HT-29 (cell line): Measurements from ENCODE around the gene MOB1A. TPM values are rescaled to one million over a fixed set of nuclear protein-coding genes. Genes with fewer than 3 reads are reported as not detected.
"Not testable (repeated sequence)": the region's sequence is repeated elsewhere in the genome, so short reads cannot be mapped to it uniquely, and the experiment has no call there.

ENCODE experiments used
- DNase-seq: peaks from one replicate; pipeline ENCODE4 v3.0.0-alpha.2; 2015; ENCODE audit warnings: low spot score
- total RNA-seq: library from RNA; depleted of rRNA; stranded (reverse); fragments of >200 nt; shearing (Covaris generic); gene quantifications from 2 replicates; pipeline ENCODE4 v1.2.3, GENCODE V29; 2014; rRNA removed

MOB1A gene
- 31.4 and 38.9 TPM in 2 replicates for total RNA-seq

- peak; percentile 99 for DNase-seq
Measured at GRCh38 chr2:74178211-74179062, at the start of gene MOB1A. Gene MOB1A, minus strand, starts transcription at chr2:74178879. Its CDS starts 205 bp downstream, at chr2:74178674.

- no peak for DNase-seq
Measured at GRCh38 chr2:74227646-74228045, 49.0 kb upstream of the MOB1A start.

DNA sequence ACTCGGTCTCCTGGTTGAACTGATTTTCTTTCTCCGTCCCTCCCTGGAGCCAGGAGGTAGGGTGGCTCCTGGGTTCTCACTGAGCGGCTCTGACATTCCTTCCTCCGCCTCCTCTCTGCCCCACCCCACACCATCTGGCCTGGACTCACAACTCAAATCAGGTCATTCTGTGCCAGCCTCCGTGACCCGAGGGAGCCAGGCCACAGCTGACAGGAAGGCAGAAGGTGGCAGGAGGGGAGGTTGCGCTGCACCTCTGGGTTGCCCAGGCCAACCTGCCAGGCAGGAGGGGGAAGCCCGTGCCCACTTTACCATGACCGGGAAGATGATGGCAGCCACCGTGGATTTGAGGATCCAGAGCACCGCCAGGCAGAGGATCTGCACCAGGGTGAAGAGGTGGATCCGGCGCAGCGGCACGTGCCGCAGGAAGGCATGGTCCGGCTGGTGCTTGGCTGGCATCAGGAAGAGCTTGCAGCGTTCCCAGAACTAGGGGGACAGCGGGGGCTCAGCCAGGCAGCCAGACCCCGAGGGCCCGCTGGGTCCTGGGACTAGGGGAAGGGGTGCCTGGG, 48.1 kb upstream of the MOB1A start:
- peak; percentile 84 for DNase-seq

DNA sequence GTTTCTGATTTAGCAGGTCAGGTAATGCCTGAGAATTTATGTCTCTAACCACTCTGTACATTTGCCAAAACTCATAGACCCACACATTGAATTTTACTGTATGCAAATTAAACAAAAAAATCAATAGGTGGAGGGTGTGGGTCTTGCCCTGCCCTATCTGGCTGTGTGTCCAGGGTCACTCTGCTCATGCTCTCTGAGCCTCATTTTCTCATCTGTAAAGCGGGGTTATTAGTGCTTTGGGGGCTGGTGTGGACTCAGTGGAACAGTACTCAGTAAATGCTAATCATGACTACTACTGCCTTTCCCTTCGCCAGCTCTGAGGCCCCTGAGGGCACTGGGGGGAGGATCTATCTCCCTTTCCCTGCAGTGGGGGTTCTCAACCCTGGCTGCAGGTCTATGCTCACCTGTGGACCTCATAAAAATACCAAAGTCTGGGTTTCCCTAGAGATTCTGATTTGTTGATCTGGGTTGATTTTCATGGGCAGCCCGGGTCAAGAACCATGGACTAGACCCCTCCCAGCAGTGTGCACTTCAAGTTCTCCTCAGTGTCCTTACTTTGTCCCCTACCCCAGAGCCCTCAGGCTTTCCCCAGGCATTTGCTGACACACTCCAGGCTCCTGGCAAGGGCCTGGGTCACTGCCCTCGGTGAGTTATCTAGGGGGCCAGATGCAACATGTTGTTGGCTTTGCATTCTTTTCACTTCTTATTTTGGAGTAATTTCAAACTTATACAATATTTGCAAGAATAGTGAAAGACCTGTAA, 47.2 kb upstream of the MOB1A start:
- DNase-seq, result peak; percentile 15

GRCh38 chr2:74223941-74224770, 45.5 kb upstream of the MOB1A start:
- DNase-seq, result no peak

DNA sequence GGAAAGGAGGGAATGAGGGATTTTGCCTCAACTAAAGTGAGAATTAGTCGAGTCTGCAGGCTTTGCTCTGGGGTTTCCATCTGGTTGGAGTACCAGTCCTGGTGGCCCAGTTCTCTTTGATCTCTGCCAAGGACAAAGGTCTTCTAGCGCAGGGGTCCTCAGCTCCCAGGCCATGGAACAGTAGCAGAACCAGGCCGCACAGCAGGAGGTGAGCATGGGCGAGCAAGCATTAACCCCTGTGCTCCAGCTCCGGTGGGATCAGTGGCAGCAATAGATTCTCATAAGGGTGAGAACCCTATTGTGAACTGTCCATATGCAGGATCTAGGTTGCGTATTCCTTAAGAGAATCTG, 43.6 kb upstream of the MOB1A start:
- no peak for DNase-seq

GRCh38 chr2:74221604-74222299, 43.1 kb upstream of the MOB1A start:
- no peak for DNase-seq

DNA sequence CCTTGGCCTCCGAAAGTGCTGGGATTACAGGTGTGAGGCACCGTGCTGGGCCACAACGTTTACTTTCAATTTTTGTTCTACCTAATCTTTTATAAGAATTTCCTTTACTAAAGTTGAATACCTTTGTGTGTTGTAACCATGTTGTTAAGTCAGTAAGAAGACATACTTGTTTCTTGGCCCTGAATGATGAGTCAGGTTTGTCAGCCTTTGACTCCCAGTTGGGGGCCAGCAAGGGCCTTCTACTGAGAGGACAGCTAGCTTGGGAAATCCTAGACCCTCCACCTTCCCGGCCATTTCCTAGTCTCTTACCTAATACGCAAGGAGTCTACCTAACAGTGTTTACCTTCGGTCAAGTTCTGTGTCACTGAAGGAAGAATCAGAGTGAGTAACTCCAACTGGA, 42.4 kb upstream of the MOB1A start:
- DNase-seq, result no peak

GRCh38 chr2:74219846-74220486, 41.3 kb upstream of the MOB1A start:
- no peak for DNase-seq

- no peak for DNase-seq
Measured at GRCh38 chr2:74216642-74217041, 38.0 kb upstream of the MOB1A start.

- DNase-seq, result not testable (repeated sequence)
Measured at GRCh38 chr2:74215771-74216170, 37.1 kb upstream of the MOB1A start.

GRCh38 chr2:74212702-74213410, 34.2 kb upstream of the MOB1A start:
- no peak for DNase-seq

DNA sequence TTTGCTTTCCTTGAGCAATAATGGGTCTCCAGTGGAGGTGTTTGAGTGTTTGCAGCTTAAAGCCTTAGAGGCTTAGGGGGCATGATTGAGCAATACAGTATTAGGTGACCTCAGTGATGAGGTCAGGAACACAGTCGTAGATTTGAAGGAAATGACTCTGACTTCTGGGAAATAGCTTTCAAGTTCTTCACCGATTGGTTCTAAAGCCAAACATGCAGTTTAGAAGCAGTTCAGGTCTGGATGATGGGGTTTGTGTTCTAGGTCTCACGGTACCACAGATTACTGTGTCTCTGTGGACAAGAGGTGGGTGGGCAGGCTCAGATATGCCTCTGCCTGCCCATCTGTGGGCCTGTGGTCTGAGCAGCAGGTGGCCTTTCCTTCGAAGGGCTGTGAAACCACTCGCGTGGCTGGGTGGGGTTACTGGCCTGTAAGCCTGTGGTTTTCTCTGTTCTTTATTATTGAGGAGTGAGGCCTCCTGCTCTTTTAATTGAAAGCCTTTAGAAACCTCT, 27.6 kb upstream of the MOB1A start:
- DNase-seq, result no peak

DNA sequence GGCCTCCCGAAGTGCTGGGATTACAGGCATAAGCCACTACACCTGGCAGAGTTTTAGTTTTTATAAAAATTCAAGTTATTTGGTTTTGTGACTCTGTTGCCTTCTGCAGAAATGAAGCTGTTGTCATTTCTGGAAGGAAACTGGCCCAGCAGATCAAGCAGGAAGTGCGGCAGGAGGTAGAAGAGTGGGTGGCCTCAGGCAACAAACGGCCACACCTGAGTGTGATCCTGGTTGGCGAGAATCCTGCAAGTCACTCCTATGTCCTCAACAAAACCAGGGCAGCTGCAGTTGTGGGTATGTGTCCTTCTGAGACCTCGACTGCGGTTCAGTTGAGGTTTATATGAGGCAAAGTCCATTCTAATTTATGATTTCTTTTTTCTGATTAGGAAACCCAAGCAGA, 26.9 kb upstream of the MOB1A start:
- DNase-seq, result peak; percentile 45

GRCh38 chr2:74205113-74205512, 26.4 kb upstream of the MOB1A start:
- DNase-seq, result no peak

- DNase-seq, result no peak
Measured at GRCh38 chr2:74204436-74204835, 25.8 kb upstream of the MOB1A start.

- DNase-seq, result no peak
Measured at GRCh38 chr2:74201596-74201995, 22.9 kb upstream of the MOB1A start.

GRCh38 chr2:74201196-74201595, 22.5 kb upstream of the MOB1A start:
- no peak for DNase-seq

- DNase-seq, result peak; percentile 38
Measured at GRCh38 chr2:74199871-74200305, 21.2 kb upstream of the MOB1A start.
